ENCODE results near the gene TJP1.

TJP1 gene

GRCh38 chr15:29689287-29689986 is 132.8 kb downstream of the TJP1 start:
- in situ Hi-C loops (cut with HindIII; ENCODE audit: low sequenced_read_pairs), result no loop called here
- no peak overlapping the region for H3K4me3 ChIP-seq (ENCODE audit: low read depth, low read length)
- TF ChIP-seq CTCF (IDR thresholded peaks at IDR 0.05; ENCODE audit: low read depth, low read length, missing control alignments), result no peak
- DNase-seq (ENCODE audit: low read depth), result no peak

GRCh38 chr15:29688506-29689286 is 133.6 kb downstream of the TJP1 start:
- H3K4me3 ChIP-seq (ENCODE audit: low read depth, low read length), result no peak overlapping the region
- no peak for DNase-seq (ENCODE audit: low read depth)
- no peak for TF ChIP-seq CTCF (IDR thresholded peaks at IDR 0.05; ENCODE audit: low read depth, low read length, missing control alignments)
- in situ Hi-C loops (cut with HindIII; ENCODE audit: low sequenced_read_pairs), result no loop called here

GRCh38 chr15:29687939-29688505 is 134.2 kb downstream of the TJP1 start:
- no peak for TF ChIP-seq CTCF (IDR thresholded peaks at IDR 0.05; ENCODE audit: low read depth, low read length, missing control alignments)
- no peak for DNase-seq (ENCODE audit: low read depth)
- H3K4me3 ChIP-seq (ENCODE audit: low read depth, low read length), result no peak overlapping the region
- in situ Hi-C loops (cut with HindIII; ENCODE audit: low sequenced_read_pairs), result no loop called here

- DNase-seq (ENCODE audit: low read depth), result no peak
- no peak overlapping the region for H3K4me3 ChIP-seq (ENCODE audit: low read depth, low read length)
- in situ Hi-C loops (cut with HindIII; ENCODE audit: low sequenced_read_pairs), result no loop called here
- no peak for TF ChIP-seq CTCF (IDR thresholded peaks at IDR 0.05; ENCODE audit: low read depth, low read length, missing control alignments)
Observed at GRCh38 chr15:29687204-29687815, 135.0 kb downstream of the TJP1 start.

GRCh38 chr15:29686445-29687203 is 135.6 kb downstream of the TJP1 start:
- H3K4me3 ChIP-seq (ENCODE audit: low read depth, low read length), result no peak overlapping the region
- no peak for TF ChIP-seq CTCF (IDR thresholded peaks at IDR 0.05; ENCODE audit: low read depth, low read length, missing control alignments)
- DNase-seq (ENCODE audit: low read depth), result no peak
- in situ Hi-C loops (cut with HindIII; ENCODE audit: low sequenced_read_pairs), result no loop called here

- TF ChIP-seq CTCF (IDR thresholded peaks at IDR 0.05; ENCODE audit: low read depth, low read length, missing control alignments), result no peak
- DNase-seq (ENCODE audit: low read depth), result no peak
- in situ Hi-C loops (cut with HindIII; ENCODE audit: low sequenced_read_pairs), result no loop called here
- H3K4me3 ChIP-seq (ENCODE audit: low read depth, low read length), result no peak overlapping the region
Observed at GRCh38 chr15:29686079-29686425, 136.2 kb downstream of the TJP1 start.
